GM23338 (cell line): ENCODE measurements around the gene CNPY2. TPM values are rescaled to one million over a fixed set of nuclear protein-coding genes. Genes with fewer than 3 reads are reported as not detected.
"Not testable (repeated sequence)": the region's sequence is repeated elsewhere in the genome, so short reads cannot be mapped to it uniquely, and the experiment has no call there.

ENCODE experiments used
- ATAC-seq: fragments of 200-7000 bp; cut with Tn5 transposase; 3 replicates; pipeline ENCODE4 v1.9.1; 2020
- DNase-seq: peaks from one replicate; pipeline ENCODE4 v3.0.0-alpha.2; 2015; ENCODE audit warnings: low spot score
- H2AFZ ChIP-seq: fragments of 200-600 bp; sonication (generic); 2 replicates; pipeline ENCODE4 v1.8.0; 2016; ENCODE audit warnings: antibody characterized with exemption, mild to moderate bottlenecking, moderate library complexity
- H3F3A ChIP-seq: fragments of 200-600 bp; sonication (generic); replicated peaks from 2 replicates; pipeline ENCODE4 v1.8.0; 2017; ENCODE audit warnings: antibody characterized with exemption, mixed run types, low read depth
- H3K27ac ChIP-seq: fragments of 200-600 bp; sonication (generic); 2 replicates; pipeline ENCODE4 v1.6.1; 2016; ENCODE audit warnings: low read depth
- H3K27me3 ChIP-seq: fragments of 200-600 bp; sonication (generic); 2 replicates; pipeline ENCODE4 v1.8.0; 2016; ENCODE audit warnings: mild to moderate bottlenecking, mixed run types, moderate library complexity; ENCODE audit not compliant: insufficient read depth
- H3K36me3 ChIP-seq: fragments of 200-600 bp; sonication (generic); 2 replicates; pipeline ENCODE4 v1.8.0; 2016; ENCODE audit warnings: mild to moderate bottlenecking; ENCODE audit not compliant: insufficient read depth
- H3K4me1 ChIP-seq: fragments of 200-600 bp; sonication (generic); 2 replicates; pipeline ENCODE4 v1.8.0; 2016; ENCODE audit warnings: mild to moderate bottlenecking, moderate library complexity; ENCODE audit not compliant: insufficient read depth
- H3K4me2 ChIP-seq: fragments of 200-600 bp; sonication (generic); 2 replicates; pipeline ENCODE4 v1.7.1; 2017; ENCODE audit warnings: mixed run types
- H3K4me3 ChIP-seq: fragments of 200-600 bp; sonication (generic); 2 replicates; pipeline ENCODE4 v1.6.1; 2016; ENCODE audit warnings: mixed run types
- H3K79me2 ChIP-seq: fragments of 200-600 bp; sonication (generic); replicated peaks from 2 replicates; pipeline ENCODE4 v1.8.0; 2017; ENCODE audit warnings: mild to moderate bottlenecking; ENCODE audit not compliant: insufficient read depth
- H3K9me2 ChIP-seq: fragments of 200-600 bp; sonication (generic); 2 replicates; pipeline ENCODE4 v1.8.0; 2017; ENCODE audit not compliant: insufficient read depth
- H4K20me1 ChIP-seq: fragments of 200-600 bp; sonication (generic); replicated peaks from 2 replicates; pipeline ENCODE4 v1.8.0; 2017; ENCODE audit warnings: mild to moderate bottlenecking; ENCODE audit not compliant: insufficient read depth
- H3K27ac Mint-ChIP-seq: 2 replicates; pipeline ENCODE4 v1.8.0; 2020; ENCODE audit warnings: inconsistent platforms, mild to moderate bottlenecking, moderate library complexity, mixed read lengths
- H3K27me3 Mint-ChIP-seq: 3 replicates; pipeline ENCODE4 v1.8.0; 2022; ENCODE audit warnings: low read depth, mild to moderate bottlenecking, moderate library complexity, mixed read lengths, inconsistent platforms; ENCODE audit not compliant: insufficient read depth, poor library complexity
- H3K36me3 Mint-ChIP-seq: 3 replicates; pipeline ENCODE4 v1.8.0; 2021; ENCODE audit warnings: low read depth, mild to moderate bottlenecking, inconsistent platforms, moderate library complexity, mixed read lengths
- H3K4me1 Mint-ChIP-seq: 3 replicates; pipeline ENCODE4 v1.8.0; 2020; ENCODE audit warnings: mild to moderate bottlenecking, inconsistent platforms, mixed read lengths
- H3K4me3 Mint-ChIP-seq: 3 replicates; pipeline ENCODE4 v1.8.0; 2021; ENCODE audit warnings: moderate library complexity, mild to moderate bottlenecking, inconsistent platforms, mixed read lengths
- H3K9me3 Mint-ChIP-seq: 3 replicates; pipeline ENCODE4 v1.8.0; 2020; ENCODE audit warnings: moderate library complexity, mild to moderate bottlenecking, inconsistent platforms, mixed read lengths
- polyA plus RNA-seq: library from polyadenylated mRNA; unstranded; fragments of >200 nt; fragmentation: Nextera tagmentation; extraction: Ambion mirVana; gene quantifications from 2 replicates; pipeline ENCODE4 v1.2.1, GENCODE V29; 2016
- total RNA-seq: library from RNA; depleted of rRNA; stranded (reverse); fragments of >200 nt; shearing (Covaris generic); gene quantifications from 2 replicates; pipeline ENCODE4 v1.2.3, GENCODE V29; 2014
- TF ChIP-seq, protein P1 (sequence below): fragments of 250-450 bp; sonication (Bioruptor Pico); IDR thresholded peaks from 2 replicates; pipeline ENCODE4 v1.5.0; 2020; ENCODE audit warnings: mild to moderate bottlenecking, moderate library complexity
- TF ChIP-seq, protein P2 (sequence below), 2 experiments: fragments of 200-600 bp in 1 of 2; sonication (generic) in 1 of 2; conservative IDR thresholded peaks; 2 replicates each; pipeline versions ENCODE4 v1.5.1 to v1.6.1; 2016 to 2017; ENCODE audit warnings: antibody characterized with exemption in 2 of 2, low read depth in 2 of 2, mild to moderate bottlenecking in 2 of 2, moderate library complexity in 1 of 2

Gene CNPY2
- total and polyA plus RNA-seq, 2 experiments from 2014 or later: 119 to 316 TPM

DNA sequence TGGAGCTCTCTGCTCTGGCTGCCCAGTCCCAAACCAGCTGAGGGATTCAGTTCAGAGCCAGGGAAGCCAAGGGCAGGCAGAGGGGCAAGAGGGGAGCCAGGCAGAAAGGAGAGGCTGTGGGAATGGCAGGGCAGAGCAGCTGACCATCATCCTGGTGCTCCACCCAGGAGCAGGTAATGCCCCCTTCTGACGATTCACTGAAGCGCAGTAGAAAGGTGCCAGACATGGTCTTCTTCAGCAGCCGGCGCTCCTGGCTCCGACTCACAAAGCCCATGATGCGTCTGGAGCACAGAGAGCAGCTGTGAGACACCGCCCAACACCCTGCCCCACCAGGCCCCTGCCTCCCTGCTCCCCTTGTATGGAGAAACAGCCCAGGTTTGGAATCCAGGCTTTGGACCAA, 30.9 kb upstream of the CNPY2 start (continued):
- TF ChIP-seq, protein P1, sequence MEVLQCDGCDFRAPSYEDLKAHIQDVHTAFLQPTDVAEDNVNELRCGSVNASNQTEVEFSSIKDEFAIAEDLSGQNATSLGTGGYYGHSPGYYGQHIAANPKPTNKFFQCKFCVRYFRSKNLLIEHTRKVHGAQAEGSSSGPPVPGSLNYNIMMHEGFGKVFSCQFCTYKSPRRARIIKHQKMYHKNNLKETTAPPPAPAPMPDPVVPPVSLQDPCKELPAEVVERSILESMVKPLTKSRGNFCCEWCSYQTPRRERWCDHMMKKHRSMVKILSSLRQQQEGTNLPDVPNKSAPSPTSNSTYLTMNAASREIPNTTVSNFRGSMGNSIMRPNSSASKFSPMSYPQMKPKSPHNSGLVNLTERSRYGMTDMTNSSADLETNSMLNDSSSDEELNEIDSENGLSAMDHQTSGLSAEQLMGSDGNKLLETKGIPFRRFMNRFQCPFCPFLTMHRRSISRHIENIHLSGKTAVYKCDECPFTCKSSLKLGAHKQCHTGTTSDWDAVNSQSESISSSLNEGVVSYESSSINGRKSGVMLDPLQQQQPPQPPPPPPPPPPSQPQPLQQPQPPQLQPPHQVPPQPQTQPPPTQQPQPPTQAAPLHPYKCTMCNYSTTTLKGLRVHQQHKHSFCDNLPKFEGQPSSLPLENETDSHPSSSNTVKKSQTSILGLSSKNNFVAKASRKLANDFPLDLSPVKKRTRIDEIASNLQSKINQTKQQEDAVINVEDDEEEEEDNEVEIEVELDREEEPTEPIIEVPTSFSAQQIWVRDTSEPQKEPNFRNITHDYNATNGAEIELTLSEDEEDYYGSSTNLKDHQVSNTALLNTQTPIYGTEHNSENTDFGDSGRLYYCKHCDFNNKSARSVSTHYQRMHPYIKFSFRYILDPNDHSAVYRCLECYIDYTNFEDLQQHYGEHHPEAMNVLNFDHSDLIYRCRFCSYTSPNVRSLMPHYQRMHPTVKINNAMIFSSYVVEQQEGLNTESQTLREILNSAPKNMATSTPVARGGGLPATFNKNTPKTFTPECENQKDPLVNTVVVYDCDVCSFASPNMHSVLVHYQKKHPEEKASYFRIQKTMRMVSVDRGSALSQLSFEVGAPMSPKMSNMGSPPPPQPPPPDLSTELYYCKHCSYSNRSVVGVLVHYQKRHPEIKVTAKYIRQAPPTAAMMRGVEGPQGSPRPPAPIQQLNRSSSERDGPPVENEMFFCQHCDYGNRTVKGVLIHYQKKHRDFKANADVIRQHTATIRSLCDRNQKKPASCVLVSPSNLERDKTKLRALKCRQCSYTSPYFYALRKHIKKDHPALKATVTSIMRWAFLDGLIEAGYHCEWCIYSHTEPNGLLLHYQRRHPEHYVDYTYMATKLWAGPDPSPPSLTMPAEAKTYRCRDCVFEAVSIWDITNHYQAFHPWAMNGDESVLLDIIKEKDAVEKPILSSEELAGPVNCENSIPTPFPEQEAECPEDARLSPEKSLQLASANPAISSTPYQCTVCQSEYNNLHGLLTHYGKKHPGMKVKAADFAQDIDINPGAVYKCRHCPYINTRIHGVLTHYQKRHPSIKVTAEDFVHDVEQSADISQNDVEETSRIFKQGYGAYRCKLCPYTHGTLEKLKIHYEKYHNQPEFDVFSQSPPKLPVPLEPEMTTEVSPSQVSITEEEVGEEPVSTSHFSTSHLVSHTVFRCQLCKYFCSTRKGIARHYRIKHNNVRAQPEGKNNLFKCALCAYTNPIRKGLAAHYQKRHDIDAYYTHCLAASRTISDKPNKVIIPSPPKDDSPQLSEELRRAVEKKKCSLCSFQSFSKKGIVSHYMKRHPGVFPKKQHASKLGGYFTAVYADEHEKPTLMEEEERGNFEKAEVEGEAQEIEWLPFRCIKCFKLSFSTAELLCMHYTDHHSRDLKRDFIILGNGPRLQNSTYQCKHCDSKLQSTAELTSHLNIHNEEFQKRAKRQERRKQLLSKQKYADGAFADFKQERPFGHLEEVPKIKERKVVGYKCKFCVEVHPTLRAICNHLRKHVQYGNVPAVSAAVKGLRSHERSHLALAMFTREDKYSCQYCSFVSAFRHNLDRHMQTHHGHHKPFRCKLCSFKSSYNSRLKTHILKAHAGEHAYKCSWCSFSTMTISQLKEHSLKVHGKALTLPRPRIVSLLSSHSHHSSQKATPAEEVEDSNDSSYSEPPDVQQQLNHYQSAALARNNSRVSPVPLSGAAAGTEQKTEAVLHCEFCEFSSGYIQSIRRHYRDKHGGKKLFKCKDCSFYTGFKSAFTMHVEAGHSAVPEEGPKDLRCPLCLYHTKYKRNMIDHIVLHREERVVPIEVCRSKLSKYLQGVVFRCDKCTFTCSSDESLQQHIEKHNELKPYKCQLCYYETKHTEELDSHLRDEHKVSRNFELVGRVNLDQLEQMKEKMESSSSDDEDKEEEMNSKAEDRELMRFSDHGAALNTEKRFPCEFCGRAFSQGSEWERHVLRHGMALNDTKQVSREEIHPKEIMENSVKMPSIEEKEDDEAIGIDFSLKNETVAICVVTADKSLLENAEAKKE (CRISPR knock-in tag): no peak
- TF ChIP-seq, protein P2, sequence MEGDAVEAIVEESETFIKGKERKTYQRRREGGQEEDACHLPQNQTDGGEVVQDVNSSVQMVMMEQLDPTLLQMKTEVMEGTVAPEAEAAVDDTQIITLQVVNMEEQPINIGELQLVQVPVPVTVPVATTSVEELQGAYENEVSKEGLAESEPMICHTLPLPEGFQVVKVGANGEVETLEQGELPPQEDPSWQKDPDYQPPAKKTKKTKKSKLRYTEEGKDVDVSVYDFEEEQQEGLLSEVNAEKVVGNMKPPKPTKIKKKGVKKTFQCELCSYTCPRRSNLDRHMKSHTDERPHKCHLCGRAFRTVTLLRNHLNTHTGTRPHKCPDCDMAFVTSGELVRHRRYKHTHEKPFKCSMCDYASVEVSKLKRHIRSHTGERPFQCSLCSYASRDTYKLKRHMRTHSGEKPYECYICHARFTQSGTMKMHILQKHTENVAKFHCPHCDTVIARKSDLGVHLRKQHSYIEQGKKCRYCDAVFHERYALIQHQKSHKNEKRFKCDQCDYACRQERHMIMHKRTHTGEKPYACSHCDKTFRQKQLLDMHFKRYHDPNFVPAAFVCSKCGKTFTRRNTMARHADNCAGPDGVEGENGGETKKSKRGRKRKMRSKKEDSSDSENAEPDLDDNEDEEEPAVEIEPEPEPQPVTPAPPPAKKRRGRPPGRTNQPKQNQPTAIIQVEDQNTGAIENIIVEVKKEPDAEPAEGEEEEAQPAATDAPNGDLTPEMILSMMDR (conservative IDR thresholded peaks at IDR 0.05; ENCODE audit: low read depth in 2 of 2): peak; percentile 30 to 68; a peak in 3 of 4 replicates

DNA sequence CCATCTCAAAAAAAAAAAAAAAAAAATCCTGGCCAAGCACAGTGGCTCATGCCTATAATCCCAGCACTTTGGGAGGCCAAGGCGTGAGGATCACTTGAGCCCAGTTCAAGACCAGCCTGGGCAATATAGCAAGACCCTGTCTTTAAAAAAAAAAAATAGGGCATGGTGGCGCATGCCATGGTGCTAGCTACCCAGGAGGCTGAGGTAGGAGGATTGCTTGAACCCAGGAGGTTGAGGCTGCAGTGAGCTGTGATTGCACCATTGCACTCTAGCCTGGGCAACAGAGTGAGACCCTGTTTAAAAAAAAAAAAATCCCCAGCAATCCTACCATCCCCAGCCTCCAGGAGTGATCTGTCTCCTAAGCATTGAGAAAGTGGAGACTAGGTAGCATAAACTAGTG, 26.5 kb upstream of the CNPY2 start:
- not testable (repeated sequence) for H4K20me1 ChIP-seq, H3K4me2 ChIP-seq, DNase-seq, H3K79me2 ChIP-seq, H3K27ac Mint-ChIP-seq, H2AFZ ChIP-seq, H3K4me3 Mint-ChIP-seq, H3K9me3 Mint-ChIP-seq, H3K27me3 Mint-ChIP-seq, H3K4me3 ChIP-seq, H3K27ac ChIP-seq, H3K27me3 ChIP-seq, H3K36me3 ChIP-seq, ATAC-seq
- Mint-ChIP-seq H3K36me3 (peaks cover 25% of the 10 kb centered on the region), H3K4me1 (peaks cover 22% of the 10 kb centered on the region)
- Histone ChIP-seq H3F3A (peaks cover 17% of the 10 kb centered on the region; the same call in 1 of the 2 replicates), H3K4me1 (peaks cover 19% of the 10 kb centered on the region), H3K9me2 (peaks cover 19% of the 10 kb centered on the region)
